K562 (cell line): Measurements from ENCODE around the gene CDHR2. TPM values are rescaled to one million over a fixed set of nuclear protein-coding genes. Genes with fewer than 3 reads are reported as not detected.

Experiments used
- ATAC-seq: fragments of 200-7000 bp; cut with Tn5 transposase; 3 replicates; pipeline ENCODE4 v1.9.1; 2020; ENCODE audit warnings: moderate library complexity
- BruUV-seq: library from RNA; stranded (reverse); fragments of 400-500 nt; replicated peaks from 2 replicates; lab custom pipeline; 2021; lab: Mats Ljungman, UMichigan
- CTCF ChIA-PET: fragments of 300-600 bp; formaldehyde crosslinking; extraction: SDS; loops from one replicate; lab custom pipeline; 2021; ENCODE audit warnings: low intra/inter-chr PET ratio; lab: Yijun Ruan, JAX
- POLR2A ChIA-PET: fragments of 300-600, 350-650 bp; sonication (Branson Sonifier 250); formaldehyde crosslinking; extraction: SDS; loops from one replicate; lab custom pipeline; 2021; ENCODE audit warnings: antibody characterized with exemption, inconsistent platforms; lab: Yijun Ruan, JAX
- DNase-seq, 4 experiments: peaks; one replicate each; pipeline versions ENCODE4 v3.0.0 to v3.0.0-alpha.2; 2011 to 2018; ENCODE audit warnings: low spot score in 3 of 4, mixed read lengths in 3 of 4; ENCODE audit errors: extremely low read depth in 1 of 4
- FAIRE-seq: peaks from 2 replicates; lab custom pipeline; 2011; peaks lifted over from hg19 to GRCh38; lab: Jason Lieb, UNC
- H2AFZ ChIP-seq: 2 replicates; pipeline ENCODE4 v1.6.0; 2011; ENCODE audit warnings: low read depth, low read length, control low read depth, inconsistent platforms
- H3K27ac ChIP-seq: fragments of 200-600 bp; 3 replicates; pipeline ENCODE4 v1.8.0; 2011; ENCODE audit warnings: low read depth, mild to moderate bottlenecking, control low read depth, inconsistent platforms, low read length, moderate library complexity, mixed read lengths; ENCODE audit errors: extremely low read depth
- H3K27me3 ChIP-seq, 2 experiments: fragments of 300-600 bp in 1 of 2; 2 replicates in 1 of 2; 3 replicates in 1 of 2; pipeline versions ENCODE4 v1.6.0 to v1.8.0; 2011; ENCODE audit warnings: inconsistent platforms in 2 of 2, low read length in 2 of 2, mild to moderate bottlenecking in 1 of 2, mixed read lengths in 1 of 2, moderate library complexity in 1 of 2; ENCODE audit not compliant: control insufficient read depth in 2 of 2, insufficient read depth in 2 of 2
- H3K36me3 ChIP-seq: fragments of 300-600 bp; 3 replicates; pipeline ENCODE4 v1.8.0; 2011; ENCODE audit warnings: mild to moderate bottlenecking, low read length, inconsistent platforms; ENCODE audit not compliant: control insufficient read depth, insufficient read depth
- H3K4me1 ChIP-seq, 2 experiments: fragments of 200-600 bp in 1 of 2; replicated peaks in 1 of 2; 2 replicates in 1 of 2; 3 replicates in 1 of 2; pipeline versions ENCODE4 v1.5.1 to v1.8.0; 2011; ENCODE audit warnings: inconsistent platforms in 2 of 2, low read length in 2 of 2, mild to moderate bottlenecking in 1 of 2, mixed read lengths in 1 of 2, moderate library complexity in 1 of 2; ENCODE audit not compliant: control insufficient read depth in 2 of 2, insufficient read depth in 2 of 2
- H3K4me2 ChIP-seq: 2 replicates; pipeline ENCODE4 v1.6.1; 2011; ENCODE audit warnings: low read length, control low read depth, inconsistent platforms, mixed read lengths; ENCODE audit not compliant: insufficient read depth
- H3K4me3 ChIP-seq: fragments of 200-600 bp; sonication (generic), shearing (Covaris generic); 2 replicates; pipeline ENCODE4 v1.5.1; 2016; ENCODE audit warnings: control low read depth, inconsistent platforms
- H3K79me2 ChIP-seq: fragments of 200-600 bp; 3 replicates; pipeline ENCODE4 v1.8.0; 2011; ENCODE audit warnings: low read length, inconsistent platforms; ENCODE audit not compliant: control insufficient read depth, insufficient read depth
- H3K9ac ChIP-seq, 2 experiments: 2 replicates each; pipeline versions ENCODE4 v1.6.0 to v1.6.1; 2011; ENCODE audit warnings: low read depth in 2 of 2, low read length in 2 of 2, control low read depth in 1 of 2, inconsistent platforms in 1 of 2, mild to moderate bottlenecking in 1 of 2, mixed read lengths in 1 of 2; ENCODE audit not compliant: insufficient read depth in 1 of 2
- H3K9me1 ChIP-seq: one replicate; pipeline ENCODE4 v1.6.0; 2011; ENCODE audit warnings: inconsistent platforms, mild to moderate bottlenecking, low read length, moderate library complexity; ENCODE audit not compliant: control insufficient read depth, insufficient read depth
- H3K9me3 ChIP-seq: replicated peaks from 2 replicates; pipeline ENCODE4 v1.5.1; 2011; ENCODE audit warnings: low read depth, low read length, inconsistent platforms; ENCODE audit not compliant: control insufficient read depth, insufficient read depth
- H4K20me1 ChIP-seq: replicated peaks from 2 replicates; pipeline ENCODE4 v1.6.1; 2011; ENCODE audit warnings: low read length, inconsistent platforms, mixed read lengths; ENCODE audit not compliant: control insufficient read depth, insufficient read depth
- CC2D1A ChIP-seq: fragments of 450-650 bp; IDR thresholded peaks from 2 replicates; pipeline ENCODE4 v1.6.1; 2017; ENCODE audit warnings: mild to moderate bottlenecking
- CTCF ChIP-seq, 3 experiments: IDR thresholded peaks in 2 of 3; conservative IDR thresholded peaks in 1 of 3; 2 replicates each; pipeline ENCODE4 v1.5.1; 2011 to 2012; ENCODE audit warnings: low read length in 3 of 3, mild to moderate bottlenecking in 3 of 3, control low read depth in 2 of 3, improper control_type of control experiment in 1 of 3, inconsistent platforms in 1 of 3, low read depth in 1 of 3, mixed read lengths in 1 of 3, moderate library complexity in 1 of 3; ENCODE audit not compliant: insufficient read depth in 2 of 3
- MXD1 ChIP-seq: fragments of 250-450 bp; sonication (Bioruptor Pico); IDR thresholded peaks from 2 replicates; pipeline ENCODE4 v1.8.0; 2021; ENCODE audit warnings: borderline replicate concordance, mild to moderate bottlenecking, moderate library complexity; ENCODE audit not compliant: poor library complexity, severe bottlenecking
- SPI1 ChIP-seq: IDR thresholded peaks from 2 replicates; pipeline ENCODE4 v1.6.1; 2011; ENCODE audit warnings: low read depth, low read length, control low read depth, borderline replicate concordance
- WGBS: fragments of 100-300 bp; shearing (Covaris generic); methylation state at CpG from one replicate; pipeline ENCODE4 v1.1.6; 2016; ENCODE audit warnings: low coverage, mixed read lengths; ENCODE audit not compliant: insufficient coverage; ENCODE audit errors: missing lambda C conversion rate; 5-methylcytosine and 5-hydroxymethylcytosine counted together
- in situ Hi-C: fragments of 300-500 bp; cut with MboI; formaldehyde crosslinking; loops from 4 replicates; pipeline ENCODE4 v1.15.0; 2018; ENCODE audit warnings: inconsistent platforms, mixed read lengths
- intact Hi-C: fragments of 100-400 bp; cut with micrococcal nuclease; formaldehyde crosslinking; loops from 2 replicates; pipeline ENCODE4 v1.14.2; 2022
- polyA plus RNA-seq, 8 experiments: library from polyadenylated mRNA; depleted of rRNA in 4 of 8; stranded (reverse) in 5 of 8; unstranded in 3 of 8; fragments of >200 nt; fragmentation: Nextera tagmentation in 2 of 8; fragmentation: Illumina TruSeq in 1 of 8; extraction: Ambion mirVana in 2 of 8; extraction: Trizol in 1 of 8; gene quantifications; 2 replicates each; pipeline versions ENCODE4 v1.2.1 to v1.2.3, GENCODE V29; 2011 to 2014; ENCODE audit warnings: inconsistent platforms in 1 of 8, missing spikeins in 1 of 8
- total RNA-seq, 7 experiments: library from RNA; depleted of rRNA in 6 of 7; stranded (reverse); fragments of >200 nt in 6 of 7; fragmentation: Illumina TruSeq in 2 of 7; extraction: Trizol in 2 of 7; gene quantifications; 2 replicates each; pipeline versions ENCODE4 v1.2.1 to v1.2.3, GENCODE V29; 2011 to 2021; ENCODE audit warnings: low replicate concordance in 1 of 7
- TF ChIP-seq, protein P1 (sequence below): fragments of 250-450 bp; sonication (Bioruptor Pico); IDR thresholded peaks from 2 replicates; pipeline ENCODE4 v1.8.0; 2022; ENCODE audit warnings: inconsistent platforms

The CDHR2 gene
- total and polyA plus RNA-seq, 9 of the 15 experiments (the other 6 are each of a cell fraction or from before 2014, with no cell fraction given), result 0.01 to 0.62 (median 0.09) TPM; not detected in 2

GRCh38 chr5:176574297-176574591, 25.1 kb downstream of the CDHR2 start:
- Histone ChIP-seq H3K79me2 (no peaks in the 10 kb centered on the region), H3K9me1 (no peaks in the 10 kb centered on the region), H2AFZ (peak overlapping the region; percentile 53; the same call in 1 of the 2 replicates), H3K4me1 (peaks cover 0 to 32% of the 10 kb centered on the region in 2 experiments; a peak in 3 of 5 replicates), H3K36me3 (no peaks in the 10 kb centered on the region), H3K27ac (no peak overlapping the region), H3K4me2 (no peak overlapping the region), H3K9ac (no peak overlapping the region), H4K20me1 (no peaks in the 10 kb centered on the region; the same call in 1 of the 2 replicates), H3K9me3 (no peaks in the 10 kb centered on the region), H3K27me3 (peaks cover 13 to 23% of the 10 kb centered on the region in 2 experiments; a peak in 3 of 5 replicates), H3K4me3 (no peak overlapping the region)
- no peak for ATAC-seq
- WGBS, result 5% methylated on average over 10 of the region's 10 CpGs
- TF ChIP-seq MXD1 (CRISPR knock-in tag) (no peak), SPI1 (no peak), CTCF (IDR thresholded peaks at IDR 0.05 in 2 of 3, conservative IDR thresholded peaks at IDR 0.05 in 1 of 3; ENCODE audit: insufficient read depth in 2 of 3, low read depth in 1 of 3, low read length in 3 of 3) (peak in 1 of 3 experiments; percentile 13; a peak in 1 of 6 replicates), CC2D1A (0 out of 2 replicates have a peak, but pooled peaks have one; percentile 3)
- TF ChIP-seq, protein P1, sequence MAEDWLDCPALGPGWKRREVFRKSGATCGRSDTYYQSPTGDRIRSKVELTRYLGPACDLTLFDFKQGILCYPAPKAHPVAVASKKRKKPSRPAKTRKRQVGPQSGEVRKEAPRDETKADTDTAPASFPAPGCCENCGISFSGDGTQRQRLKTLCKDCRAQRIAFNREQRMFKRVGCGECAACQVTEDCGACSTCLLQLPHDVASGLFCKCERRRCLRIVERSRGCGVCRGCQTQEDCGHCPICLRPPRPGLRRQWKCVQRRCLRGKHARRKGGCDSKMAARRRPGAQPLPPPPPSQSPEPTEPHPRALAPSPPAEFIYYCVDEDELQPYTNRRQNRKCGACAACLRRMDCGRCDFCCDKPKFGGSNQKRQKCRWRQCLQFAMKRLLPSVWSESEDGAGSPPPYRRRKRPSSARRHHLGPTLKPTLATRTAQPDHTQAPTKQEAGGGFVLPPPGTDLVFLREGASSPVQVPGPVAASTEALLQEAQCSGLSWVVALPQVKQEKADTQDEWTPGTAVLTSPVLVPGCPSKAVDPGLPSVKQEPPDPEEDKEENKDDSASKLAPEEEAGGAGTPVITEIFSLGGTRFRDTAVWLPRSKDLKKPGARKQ (CRISPR knock-in tag), result no peak
- FAIRE-seq, result no peak
- BruUV-seq, result no TSS peak
- intact Hi-C loops, result loop anchor here (1.0 to 10.0 kb wide), 3 partner anchors 37 to 71 kb away; partner anchors contain the start of genes GPRIN1 and TSPAN17
- no peak for DNase-seq
- ChIA-PET POLR2A (interaction anchor here (0.9 kb wide), 1 partner anchor 14 kb away, joined by 3 read pairs; no protein-coding TSS in a partner anchor), CTCF (interaction anchor here (0.9 to 1.6 kb wide), 2 partner anchors 45 to 158 kb away, joined by 3 to 8 read pairs; partner anchors contain the start of gene CLTB)
- in situ Hi-C loops, result no loop called here
